Neural cell (in vitro differentiated cells): ENCODE results near the gene HLF.

Source experiments
- CTCF ChIP-seq: fragments of 450-650 bp; IDR thresholded peaks from 2 replicates; pipeline ENCODE4 v1.5.1; 2014; ENCODE audit warnings: antibody characterized with exemption, mild to moderate bottlenecking, moderate library complexity; ENCODE audit not compliant: poor library complexity, severe bottlenecking
- EP300 ChIP-seq: fragments of 450-650 bp; conservative IDR thresholded peaks from 2 replicates; pipeline ENCODE4 v1.6.1; 2014; ENCODE audit warnings: antibody characterized with exemption, mild to moderate bottlenecking, moderate library complexity; ENCODE audit not compliant: poor library complexity, severe bottlenecking
- EZH2 ChIP-seq: fragments of 200-600, 300-800 bp; shearing (Covaris generic), sonication (generic); IDR thresholded peaks from 2 replicates; pipeline ENCODE4 v1.6.1; 2014; ENCODE audit warnings: antibody characterized with exemption, low read length, borderline replicate concordance, mild to moderate bottlenecking; ENCODE audit not compliant: insufficient read depth, poor library complexity, severe bottlenecking
- MXI1 ChIP-seq: fragments of 450-650 bp; conservative IDR thresholded peaks from 2 replicates; pipeline ENCODE4 v1.6.1; 2014; ENCODE audit warnings: antibody characterized with exemption, mild to moderate bottlenecking; ENCODE audit not compliant: poor library complexity, severe bottlenecking
- POLR2AphosphoS5 ChIP-seq: IDR thresholded peaks from 2 replicates; pipeline ENCODE4 v1.6.1; 2012
- RAD21 ChIP-seq: fragments of 450-650 bp; conservative IDR thresholded peaks from 2 replicates; pipeline ENCODE4 v1.6.1; 2014; ENCODE audit warnings: antibody characterized with exemption, mild to moderate bottlenecking, moderate library complexity
- REST ChIP-seq: IDR thresholded peaks from 2 replicates; pipeline ENCODE4 v1.6.1; 2012; ENCODE audit warnings: borderline replicate concordance
- SMC3 ChIP-seq: fragments of 450-650 bp; conservative IDR thresholded peaks from 2 replicates; pipeline ENCODE4 v1.6.1; 2014; ENCODE audit warnings: antibody characterized with exemption, mild to moderate bottlenecking, moderate library complexity; ENCODE audit not compliant: poor library complexity
- TAF1 ChIP-seq: IDR thresholded peaks from 2 replicates; pipeline ENCODE4 v1.6.1; 2012; ENCODE audit warnings: low read depth

- no peak for TF ChIP-seq EZH2
- TF ChIP-seq CTCF = peak; percentile 83
- TF ChIP-seq TAF1 = no peak
- no peak for TF ChIP-seq POLR2AphosphoS5
- TF ChIP-seq SMC3 = peak; percentile 94
- TF ChIP-seq REST = no peak
- peak; percentile 82 for TF ChIP-seq RAD21
- no peak for TF ChIP-seq EP300
- TF ChIP-seq MXI1 = no peak
These were observed 84.1 kb downstream of the HLF start for GRCh38 chr17:55348749-55349354.
